A549 (cell line): ENCODE data around the gene SOHLH2.

ENCODE experiments used
- BHLHE40 ChIP-seq: IDR thresholded peaks from 2 replicates; pipeline ENCODE4 v1.6.1; 2012; ENCODE audit warnings: low read depth, low read length, inconsistent platforms
- CBX8 ChIP-seq: fragments of 200-600 bp; sonication (generic); IDR thresholded peaks from 2 replicates; pipeline ENCODE4 v1.6.1; 2016
- MAX ChIP-seq: IDR thresholded peaks from 2 replicates; pipeline ENCODE4 v1.6.1; 2012
- POLR2A ChIP-seq: IDR thresholded peaks from 2 replicates; pipeline ENCODE4 v1.6.1; 2012; ENCODE audit warnings: mild to moderate bottlenecking, low read length
- RCOR1 ChIP-seq: fragments of 150-350 bp; IDR thresholded peaks from 2 replicates; pipeline ENCODE4 v1.6.1; 2014; ENCODE audit warnings: antibody characterized with exemption, low read length, low read depth
- TF ChIP-seq, protein P1 (sequence below): fragments of >200 bp; sonication (Bioruptor Twin); formaldehyde crosslinking; IDR thresholded peaks from 3 replicates; pipeline ENCODE4 v1.5.1; 2016

DNA sequence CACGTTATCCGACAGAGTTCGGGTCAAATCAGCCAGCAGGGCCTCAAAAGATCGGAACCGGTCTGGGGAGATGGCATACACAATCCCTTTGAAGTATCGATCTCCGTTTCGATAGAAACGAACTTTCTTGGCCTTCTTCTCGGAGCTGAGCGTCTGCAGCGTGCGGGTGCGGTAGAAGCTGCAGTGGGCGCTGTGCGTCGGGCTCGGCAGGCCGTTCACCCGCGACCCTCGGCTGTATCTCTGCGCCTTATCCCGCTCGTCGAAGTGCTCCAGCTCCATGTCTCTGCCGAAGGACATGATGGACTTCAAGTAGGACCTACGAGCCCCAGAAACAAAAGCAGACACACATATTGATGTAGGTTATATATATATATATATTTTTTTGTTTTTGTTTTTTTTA lies 88.5 kb downstream of the SOHLH2 start:
- TF ChIP-seq BHLHE40 (no peak), RCOR1 (no peak), CBX8 (no peak), MAX (no peak), POLR2A (no peak)
- TF ChIP-seq, protein P1, sequence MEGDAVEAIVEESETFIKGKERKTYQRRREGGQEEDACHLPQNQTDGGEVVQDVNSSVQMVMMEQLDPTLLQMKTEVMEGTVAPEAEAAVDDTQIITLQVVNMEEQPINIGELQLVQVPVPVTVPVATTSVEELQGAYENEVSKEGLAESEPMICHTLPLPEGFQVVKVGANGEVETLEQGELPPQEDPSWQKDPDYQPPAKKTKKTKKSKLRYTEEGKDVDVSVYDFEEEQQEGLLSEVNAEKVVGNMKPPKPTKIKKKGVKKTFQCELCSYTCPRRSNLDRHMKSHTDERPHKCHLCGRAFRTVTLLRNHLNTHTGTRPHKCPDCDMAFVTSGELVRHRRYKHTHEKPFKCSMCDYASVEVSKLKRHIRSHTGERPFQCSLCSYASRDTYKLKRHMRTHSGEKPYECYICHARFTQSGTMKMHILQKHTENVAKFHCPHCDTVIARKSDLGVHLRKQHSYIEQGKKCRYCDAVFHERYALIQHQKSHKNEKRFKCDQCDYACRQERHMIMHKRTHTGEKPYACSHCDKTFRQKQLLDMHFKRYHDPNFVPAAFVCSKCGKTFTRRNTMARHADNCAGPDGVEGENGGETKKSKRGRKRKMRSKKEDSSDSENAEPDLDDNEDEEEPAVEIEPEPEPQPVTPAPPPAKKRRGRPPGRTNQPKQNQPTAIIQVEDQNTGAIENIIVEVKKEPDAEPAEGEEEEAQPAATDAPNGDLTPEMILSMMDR = no peak
